SK-N-MC (cell line): ENCODE measurements around the gene CTU2.

Experiments
- EZH2 ChIP-seq: fragments of 200-600 bp; sonication (generic); IDR thresholded peaks from one replicate; pipeline ENCODE4 v1.6.1; 2017; ENCODE audit warnings: antibody characterized with exemption
- FOXP2 ChIP-seq: optimal IDR thresholded peaks from 2 replicates; pipeline ENCODE3; 2011; ENCODE audit warnings: mild to moderate bottlenecking, moderate library complexity; ENCODE audit not compliant: insufficient read depth; ENCODE audit errors: extremely low read length, control extremely low read depth
- POLR2AphosphoS5 ChIP-seq: IDR thresholded peaks from 2 replicates; pipeline ENCODE4 v1.6.1; 2012; ENCODE audit warnings: mild to moderate bottlenecking, low read depth, low read length, borderline replicate concordance

DNA sequence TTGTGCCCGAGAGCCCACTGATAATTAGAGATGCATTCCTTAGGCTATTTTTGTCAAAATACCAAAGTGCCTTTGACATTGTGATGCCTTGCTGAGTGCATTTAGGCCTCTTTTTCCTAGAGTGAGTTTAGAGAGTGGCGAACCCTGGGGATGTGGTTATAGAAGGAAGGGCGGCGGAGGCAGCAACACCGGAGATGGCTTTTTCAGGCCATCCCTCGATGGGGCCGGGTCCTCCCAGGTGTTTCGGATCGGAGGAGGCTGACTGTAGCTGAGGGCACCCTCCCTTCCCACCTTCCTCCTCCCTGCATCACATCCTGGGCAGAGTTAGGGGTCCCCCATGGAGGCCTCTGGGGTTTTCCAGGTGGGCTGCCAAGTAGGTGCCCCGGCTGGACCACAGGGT, 13.4 kb upstream of the CTU2 start:
- TF ChIP-seq EZH2, result no peak
- no peak for TF ChIP-seq POLR2AphosphoS5
- TF ChIP-seq FOXP2, result no peak
